GM19324 (cell line): ENCODE data around the gene SCLT1.

ENCODE experiments used
- ATAC-seq: cut with Tn5 transposase; IDR thresholded peaks from one replicate; pipeline ENCODE4 v1.9.1; 2021; ENCODE audit warnings: mild to moderate bottlenecking, moderate library complexity; ENCODE audit not compliant: unreplicated experiment, low FRiP score

The SCLT1 gene

DNA sequence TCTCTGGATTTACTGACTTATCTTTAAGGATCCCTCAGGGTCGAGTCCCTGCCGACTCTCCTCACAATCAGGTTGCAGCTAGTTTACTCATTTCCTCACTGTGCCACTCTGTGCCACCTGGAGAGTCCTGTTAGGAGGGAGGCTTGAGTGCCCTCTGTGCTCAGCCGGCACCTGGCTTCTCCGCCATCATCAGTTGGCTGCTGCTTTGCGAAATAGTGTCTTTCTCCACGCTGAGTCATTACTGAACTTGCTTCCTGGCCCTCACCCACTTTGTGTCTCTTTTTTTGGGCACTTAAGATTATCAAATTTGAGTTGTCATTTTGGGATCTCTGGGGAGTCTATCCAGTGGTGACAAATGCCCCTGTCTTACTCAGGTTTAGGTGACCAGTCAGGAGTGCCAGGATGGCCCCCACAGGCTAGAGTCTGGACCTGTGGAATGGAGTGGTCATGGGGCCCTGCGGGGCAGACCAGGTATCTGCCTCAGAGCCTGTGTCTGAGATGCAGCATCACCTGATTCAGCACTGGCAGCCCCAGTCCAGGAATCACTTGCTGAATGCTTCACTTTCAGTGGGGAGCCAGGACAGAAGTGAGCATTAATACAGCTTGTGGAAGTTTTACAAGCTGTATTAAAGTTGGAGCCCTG is 246.1 kb downstream of the SCLT1 start:
- ATAC-seq = no peak

DNA sequence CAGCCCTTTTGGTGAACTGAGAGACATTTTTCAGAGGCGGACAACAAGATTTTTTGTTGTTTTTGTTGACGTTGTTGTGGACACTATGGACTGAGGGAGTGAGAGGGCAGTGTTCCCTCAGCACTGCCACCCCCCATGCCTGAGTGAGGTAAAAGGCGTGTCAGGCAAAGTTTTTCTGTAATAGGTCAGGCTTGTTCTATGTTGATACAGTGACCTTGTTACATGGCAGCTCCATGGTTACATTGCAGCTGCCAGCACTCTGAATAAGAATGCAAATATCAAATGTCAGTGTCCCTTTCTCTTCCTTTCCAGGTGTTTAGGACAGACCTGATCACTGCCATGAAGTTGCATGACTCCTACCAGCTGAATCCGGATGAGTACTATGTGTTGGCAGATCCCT is 247.3 kb downstream of the SCLT1 start:
- no peak for ATAC-seq

DNA sequence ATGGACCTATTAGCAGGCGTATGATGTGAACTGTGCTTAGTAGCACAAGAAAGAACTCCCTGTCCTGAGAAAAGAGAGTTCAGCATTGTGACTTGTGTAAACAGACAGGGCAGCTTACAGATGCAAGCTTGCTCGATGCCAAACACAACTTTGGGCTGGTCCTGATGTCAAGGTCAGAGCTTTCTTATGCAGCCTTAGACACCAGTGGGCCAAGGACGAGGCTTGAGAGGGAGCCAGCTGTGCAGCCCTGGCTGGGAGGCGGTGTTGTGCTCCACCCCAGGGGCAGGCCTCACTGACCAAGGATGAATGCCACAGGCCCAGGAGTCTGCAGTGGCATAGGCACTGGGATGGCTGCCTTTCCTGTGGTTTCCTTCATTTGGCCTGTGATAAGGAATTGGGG is 248.4 kb downstream of the SCLT1 start:
- ATAC-seq = no peak

DNA sequence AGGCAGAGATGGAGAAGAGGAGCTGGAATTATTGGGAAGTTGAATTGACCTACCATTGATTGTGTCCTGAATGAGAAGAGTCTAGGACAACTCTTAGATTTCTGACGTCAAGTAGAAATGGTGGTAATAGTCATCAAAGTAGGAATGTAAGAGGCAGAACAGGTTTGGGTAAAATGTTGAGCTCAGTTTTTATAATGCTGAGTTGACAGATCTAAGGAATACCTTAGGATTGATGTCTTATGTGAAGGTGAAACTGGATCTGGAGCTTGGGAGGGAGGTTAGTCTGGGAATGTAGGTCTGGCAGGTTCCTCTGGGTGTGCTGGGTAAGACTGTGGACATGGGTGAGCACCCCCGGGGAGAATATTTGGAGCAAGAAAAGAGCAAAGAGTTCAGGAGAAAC is 251.9 kb downstream of the SCLT1 start:
- ATAC-seq = no peak

DNA sequence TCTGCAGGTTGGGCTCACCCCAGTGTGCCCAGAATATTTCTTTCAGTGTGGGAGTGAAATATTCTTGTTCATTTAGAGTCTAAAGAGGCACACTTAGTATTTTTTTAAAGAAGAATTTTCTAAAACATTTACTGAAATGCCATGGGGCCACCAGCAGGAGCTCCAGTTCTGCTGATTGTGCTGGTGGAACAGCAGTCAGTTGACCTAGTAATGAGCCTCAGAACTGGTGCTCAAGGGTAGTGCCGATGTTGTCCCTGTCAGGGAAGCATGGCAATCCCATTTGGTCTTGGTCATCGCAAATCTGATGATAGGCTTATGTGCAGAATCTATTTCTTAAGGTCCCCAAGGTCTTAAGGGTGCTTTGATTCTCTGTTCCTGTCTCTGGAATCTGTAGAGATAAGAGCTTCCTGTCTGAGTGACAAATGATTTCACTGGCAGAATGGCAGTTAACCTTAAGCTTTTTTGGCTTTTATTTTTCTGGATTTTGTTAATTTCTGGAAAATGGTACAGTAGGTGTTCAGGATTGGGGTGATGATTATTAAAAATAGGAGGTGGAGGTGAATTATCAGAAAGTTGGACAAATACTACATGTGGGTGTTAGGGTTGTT is 252.5 kb downstream of the SCLT1 start:
- no peak for ATAC-seq

DNA sequence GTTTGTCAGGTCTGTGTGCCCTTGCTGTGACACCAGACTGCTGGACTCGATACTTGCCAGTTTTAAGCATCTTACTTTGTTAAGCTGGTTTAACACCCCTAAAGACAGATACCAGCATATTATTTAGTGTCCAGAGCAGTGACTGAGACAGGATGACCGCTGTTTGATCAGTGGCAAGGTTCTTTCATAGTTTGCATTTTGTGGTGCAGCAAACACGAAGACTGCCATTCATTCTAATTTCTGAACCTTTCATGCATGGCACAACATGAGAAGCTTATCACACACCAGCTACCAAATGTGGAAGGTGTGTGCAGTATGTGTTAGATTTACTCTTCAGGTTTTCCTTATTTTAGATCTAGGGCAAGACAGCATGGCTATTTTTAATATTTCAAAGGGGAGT is 255.7 kb downstream of the SCLT1 start:
- no peak for ATAC-seq

DNA sequence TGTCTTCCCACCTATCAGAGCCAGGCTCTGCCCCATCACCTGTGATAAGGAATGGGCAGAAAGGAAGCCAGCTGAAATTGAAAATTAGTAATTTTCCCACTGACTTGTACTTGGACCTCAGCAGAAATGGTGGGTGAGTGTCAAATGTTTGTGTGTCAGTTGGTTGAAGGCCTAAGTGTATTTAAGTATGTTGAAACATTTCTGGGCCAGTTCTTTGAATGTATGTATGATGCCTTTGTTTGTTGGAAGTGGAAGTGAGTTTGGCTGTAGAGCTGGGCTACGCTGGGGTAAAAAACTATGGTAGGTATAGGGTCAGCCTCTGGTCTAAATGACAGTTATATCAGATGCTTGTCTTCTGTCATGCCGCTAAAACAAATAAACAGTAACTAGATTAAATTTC is 256.1 kb downstream of the SCLT1 start:
- no peak for ATAC-seq

DNA sequence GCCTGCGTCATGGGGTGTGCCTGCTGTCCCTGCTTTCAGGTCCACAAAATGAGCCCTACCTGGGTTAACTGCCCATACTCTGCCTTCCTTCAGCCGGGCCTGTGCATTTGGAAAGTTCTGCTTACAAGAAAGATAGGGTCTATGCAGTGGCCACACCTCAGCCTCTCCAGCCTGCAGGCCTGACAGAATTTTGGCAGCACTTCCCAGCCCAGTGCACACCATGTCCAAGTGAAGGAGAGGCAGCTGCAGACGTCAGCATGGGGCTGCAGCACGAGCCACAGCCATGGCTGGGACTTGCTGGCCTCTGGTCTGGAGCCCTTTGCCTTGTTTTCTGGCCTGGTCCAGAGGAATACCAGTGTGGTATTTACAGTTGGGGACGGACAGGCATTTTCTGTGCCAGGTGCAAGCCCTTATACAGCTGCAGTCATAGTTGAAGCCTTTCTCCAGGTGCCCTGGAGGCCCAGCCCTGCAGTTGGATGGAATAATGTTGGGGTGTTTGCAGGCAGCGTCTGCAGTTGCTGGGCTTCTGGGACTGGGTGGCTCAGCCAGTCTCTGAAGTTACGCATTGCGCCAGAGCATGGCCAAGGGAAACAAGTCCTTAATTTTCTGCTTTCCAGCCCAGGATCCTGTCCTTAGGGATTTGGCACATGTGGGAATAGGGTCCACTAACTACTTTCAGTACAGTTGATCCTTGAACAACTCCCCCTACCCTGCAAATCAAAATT is 257.7 kb downstream of the SCLT1 start:
- ATAC-seq = no peak
